ENCODE data around the gene LMX1B.

Gene LMX1B

DNA sequence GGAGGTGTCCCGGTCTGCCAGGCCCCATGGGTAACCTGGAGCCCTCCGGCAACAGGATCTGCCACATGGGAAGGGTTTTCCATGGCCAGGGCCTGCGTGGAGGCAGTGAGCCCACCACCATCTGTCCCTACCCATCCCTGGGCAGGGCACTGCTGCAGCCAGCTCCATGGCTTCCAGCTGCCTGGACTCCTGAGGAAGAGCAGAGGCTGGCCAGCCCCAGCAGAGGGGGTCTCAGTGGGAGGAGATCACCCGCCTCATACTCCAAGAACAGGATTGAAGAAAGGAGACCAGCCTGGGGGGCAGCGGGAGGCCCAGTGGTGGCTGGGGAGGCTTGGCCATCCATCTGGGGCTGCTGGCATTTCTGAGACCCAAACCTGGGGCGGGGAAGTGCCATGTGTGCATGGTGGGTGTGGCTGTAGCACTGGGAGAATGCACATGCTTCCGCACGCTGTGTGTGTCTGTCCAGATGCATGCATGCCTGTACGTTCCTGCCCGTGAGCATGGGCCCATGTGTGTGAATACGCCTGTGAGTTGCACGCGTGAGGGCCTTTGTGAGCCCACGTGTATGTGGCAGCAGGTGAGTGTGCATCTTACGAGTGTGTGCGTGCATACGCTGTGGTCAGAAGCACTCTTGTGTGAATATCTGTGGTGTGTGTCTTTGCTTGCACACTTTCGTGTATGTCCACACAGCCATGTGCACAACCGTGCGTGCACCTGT, 78.5 kb downstream of the LMX1B start:
- TF ChIP-seq ZFX (IDR thresholded peaks at IDR 0.05; ENCODE audit: borderline replicate concordance): no peak
- no peak for TF ChIP-seq CTCF (IDR thresholded peaks at IDR 0.05)
- H3K27ac ChIP-seq: no peak overlapping the region

DNA sequence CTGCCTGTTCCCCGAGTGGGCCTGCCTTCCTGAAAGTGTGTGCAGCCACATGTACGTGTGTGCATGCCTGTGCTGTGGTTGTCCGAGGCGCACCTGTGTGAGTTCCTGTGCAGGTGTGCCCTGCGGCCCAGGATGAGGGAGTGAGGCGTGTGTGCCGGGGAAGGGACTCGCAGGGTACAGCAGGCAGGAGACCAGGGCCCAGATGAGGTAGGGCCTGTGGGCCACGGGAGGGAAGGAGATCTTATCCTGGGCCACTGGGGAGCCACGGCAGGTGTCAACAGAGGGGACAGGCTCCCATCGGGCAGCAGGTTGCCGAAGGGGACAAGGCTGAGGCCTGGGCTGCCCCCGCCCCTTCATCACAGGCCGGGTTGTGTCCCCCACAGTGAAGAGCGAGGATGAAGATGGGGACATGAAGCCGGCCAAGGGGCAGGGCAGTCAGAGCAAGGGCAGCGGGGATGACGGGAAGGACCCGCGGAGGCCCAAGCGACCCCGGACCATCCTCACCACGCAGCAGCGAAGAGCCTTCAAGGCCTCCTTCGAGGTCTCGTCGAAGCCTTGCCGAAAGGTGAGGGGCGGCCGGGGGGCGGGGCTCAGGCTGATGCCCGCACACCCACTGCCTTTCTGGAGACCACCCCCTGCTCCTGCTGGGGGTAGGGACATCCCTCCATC, 79.2 kb downstream of the LMX1B start:
- H3K27ac ChIP-seq: no peak overlapping the region

GRCh38 chr9:126693428-126693944, 79.8 kb downstream of the LMX1B start:
- H3K27ac ChIP-seq: no peak overlapping the region
- TF ChIP-seq ZFX (IDR thresholded peaks at IDR 0.05; ENCODE audit: borderline replicate concordance): no peak
- TF ChIP-seq CTCF (IDR thresholded peaks at IDR 0.05): no peak

More for the DNA sequence above, 79.2 kb downstream of the LMX1B start:
- TF ChIP-seq ZFX (IDR thresholded peaks at IDR 0.05; ENCODE audit: borderline replicate concordance) (no peak), CTCF (IDR thresholded peaks at IDR 0.05) (no peak)

GRCh38 chr9:126694206-126695081, 80.7 kb downstream of the LMX1B start:
- TF ChIP-seq CTCF (IDR thresholded peaks at IDR 0.05): no peak
- TF ChIP-seq ZFX (IDR thresholded peaks at IDR 0.05; ENCODE audit: borderline replicate concordance): no peak

GRCh38 chr9:126695186-126695585, 81.5 kb downstream of the LMX1B start:
- TF ChIP-seq ZFX (IDR thresholded peaks at IDR 0.05; ENCODE audit: borderline replicate concordance): no peak
- TF ChIP-seq CTCF (IDR thresholded peaks at IDR 0.05): no peak
- H3K27ac ChIP-seq: no peak overlapping the region

More at GRCh38 chr9:126694206-126695081, 80.7 kb downstream of the LMX1B start:
- no peak overlapping the region for H3K27ac ChIP-seq

GRCh38 chr9:126695701-126696400, 82.1 kb downstream of the LMX1B start:
- no peak for TF ChIP-seq CTCF (IDR thresholded peaks at IDR 0.05)
- TF ChIP-seq ZFX (IDR thresholded peaks at IDR 0.05; ENCODE audit: borderline replicate concordance): no peak
- H3K27ac ChIP-seq: no peak overlapping the region
